ENCODE data around the gene DCANP1.
"Not testable (repeated sequence)": the region's sequence is repeated elsewhere in the genome, so short reads cannot be mapped to it uniquely, and the experiment has no call there.

Gene DCANP1

DNA sequence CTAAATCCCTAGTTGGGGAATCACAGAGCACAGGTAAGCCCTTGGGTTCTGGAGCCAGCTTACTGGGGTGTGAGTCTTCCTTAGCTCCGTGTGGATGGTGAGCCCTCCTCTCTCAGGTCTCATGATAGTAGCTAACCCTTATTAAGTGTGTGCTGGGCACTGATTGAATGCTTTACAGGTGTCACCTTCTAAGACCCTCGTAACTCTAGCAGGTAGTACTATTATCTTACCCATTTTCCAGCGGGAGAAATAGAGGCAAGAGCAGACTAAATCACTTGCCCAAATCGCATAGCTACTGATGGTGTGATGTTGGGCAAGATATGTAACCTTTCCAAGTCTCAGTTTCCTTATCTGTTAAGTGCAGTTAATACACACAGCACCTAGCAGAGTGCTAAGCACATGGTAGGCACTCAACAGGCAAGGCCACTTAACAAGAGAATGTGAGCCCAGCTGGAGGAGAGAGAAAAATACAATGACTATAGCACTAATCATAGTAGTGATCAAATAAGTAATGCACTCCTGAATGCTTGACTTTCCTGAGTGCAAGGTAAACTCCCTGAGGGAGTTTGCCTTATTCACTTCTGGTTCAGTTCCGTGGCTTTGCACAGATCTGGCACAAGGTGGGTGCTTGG, at the start of gene DCANP1:
DCANP1 (minus strand) TSS at position 51 of the 632 bp plus-strand sequence. CDS start 240 bp downstream, outside the sequence.
- DNase-seq, result no peak

GRCh38 chr5:135495531-135495930, 48.4 kb upstream of the DCANP1 start:
- DNase-seq, result not testable (repeated sequence)

DNA sequence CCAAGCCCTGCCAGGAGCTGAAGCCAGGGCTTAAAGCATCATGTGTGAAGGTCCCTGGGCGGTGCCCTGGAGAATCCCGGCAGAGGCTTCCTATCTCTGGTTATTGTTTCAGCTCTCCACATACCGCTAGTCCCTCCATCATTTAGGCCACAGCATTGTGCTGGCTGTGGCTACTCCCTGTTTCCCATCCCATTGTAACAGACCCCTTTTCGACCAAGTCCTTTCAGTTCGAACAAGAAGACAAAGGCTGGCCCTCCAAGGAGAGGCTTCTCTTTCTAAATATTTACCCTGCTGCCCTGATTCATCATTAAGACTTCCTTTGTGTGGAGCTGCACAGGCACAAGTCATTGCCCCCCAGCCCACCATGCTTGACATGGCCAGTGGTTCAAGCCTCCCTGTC, 47.0 kb upstream of the DCANP1 start:
- no peak for DNase-seq

DNA sequence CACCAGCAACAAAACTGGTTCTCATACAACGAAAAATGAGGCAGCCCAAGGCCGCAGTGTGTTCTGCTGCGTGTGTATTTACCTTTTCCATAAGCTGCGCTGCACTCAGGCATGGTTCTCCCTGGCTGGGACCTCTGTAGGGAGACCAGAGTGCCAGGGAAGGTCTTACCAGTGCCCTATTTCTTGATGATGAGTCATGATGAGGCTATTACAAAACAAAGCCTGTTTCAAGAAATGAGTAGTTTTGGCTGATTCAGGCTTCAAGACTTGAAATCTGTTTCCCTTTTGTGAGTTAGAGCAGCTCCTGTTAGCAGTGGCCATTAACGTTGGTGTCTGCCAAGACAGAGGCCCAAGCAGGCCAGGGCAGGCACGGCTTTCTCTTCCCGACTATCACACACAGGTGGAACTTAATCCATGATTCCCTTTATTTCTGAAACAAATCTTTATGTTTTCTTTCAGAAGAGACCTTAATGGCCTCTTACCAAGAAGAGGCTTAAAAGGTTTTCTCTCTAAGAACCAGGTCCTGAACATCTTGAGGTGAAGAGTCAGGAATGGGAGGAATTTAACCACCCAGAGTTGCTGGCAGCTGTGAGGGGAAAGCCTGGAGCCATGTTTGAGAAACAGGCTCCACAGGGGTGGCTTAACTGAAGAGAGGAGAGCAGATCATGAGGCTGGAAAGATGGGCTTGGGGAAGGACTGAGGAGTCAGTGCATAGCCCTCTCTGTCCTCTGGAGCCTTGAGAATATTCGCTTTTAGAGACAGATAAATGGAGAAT, 46.4 kb upstream of the DCANP1 start:
- DNase-seq, result peak; percentile 78

GRCh38 chr5:135492319-135492626, 45.1 kb upstream of the DCANP1 start:
- DNase-seq, result no peak

GRCh38 chr5:135491552-135492318, 44.6 kb upstream of the DCANP1 start:
- no peak for DNase-seq

- DNase-seq, result no peak
Measured at GRCh38 chr5:135491038-135491551, 43.9 kb upstream of the DCANP1 start.

DNA sequence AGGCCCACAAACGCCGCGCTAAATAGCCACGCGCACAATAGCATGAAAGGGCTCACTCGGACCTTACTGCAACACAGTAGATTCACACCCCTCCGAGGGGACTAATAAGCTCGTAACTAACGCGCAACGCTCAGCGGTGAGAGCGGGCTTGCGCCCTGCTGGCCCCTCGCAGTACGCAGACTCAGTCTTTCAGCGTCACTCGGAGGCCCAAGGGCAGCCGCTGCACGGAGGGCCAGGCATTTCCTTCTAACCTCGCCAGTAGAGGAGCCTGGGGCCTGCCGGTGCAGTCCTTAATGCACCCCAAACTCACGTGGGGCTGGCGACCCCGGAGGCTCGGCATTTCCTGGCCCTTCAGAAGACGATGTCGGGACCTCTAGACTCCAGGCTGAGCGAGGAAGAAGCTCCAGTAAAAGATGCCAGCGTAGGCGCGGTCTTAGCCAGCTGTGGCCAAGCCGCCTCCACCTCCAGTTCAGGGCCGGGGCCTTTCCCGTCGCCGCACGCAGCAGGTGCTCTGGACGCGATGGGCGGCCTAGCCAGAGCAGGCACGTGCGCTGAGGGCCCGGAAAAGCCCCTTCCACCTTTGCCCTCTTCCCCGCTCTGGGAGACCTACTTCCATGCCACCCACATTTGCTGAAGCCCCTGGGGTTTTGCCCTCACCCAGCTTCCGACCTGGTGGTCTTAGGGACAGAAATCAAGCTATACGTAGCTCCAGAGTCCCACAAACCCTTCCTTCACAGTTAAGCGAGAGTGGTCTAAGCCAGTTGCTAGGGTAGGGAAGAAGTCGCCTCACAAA, 43.3 kb upstream of the DCANP1 start:
- DNase-seq, result no peak

GRCh38 chr5:135489466-135490244, 42.5 kb upstream of the DCANP1 start:
- no peak for DNase-seq

DNA sequence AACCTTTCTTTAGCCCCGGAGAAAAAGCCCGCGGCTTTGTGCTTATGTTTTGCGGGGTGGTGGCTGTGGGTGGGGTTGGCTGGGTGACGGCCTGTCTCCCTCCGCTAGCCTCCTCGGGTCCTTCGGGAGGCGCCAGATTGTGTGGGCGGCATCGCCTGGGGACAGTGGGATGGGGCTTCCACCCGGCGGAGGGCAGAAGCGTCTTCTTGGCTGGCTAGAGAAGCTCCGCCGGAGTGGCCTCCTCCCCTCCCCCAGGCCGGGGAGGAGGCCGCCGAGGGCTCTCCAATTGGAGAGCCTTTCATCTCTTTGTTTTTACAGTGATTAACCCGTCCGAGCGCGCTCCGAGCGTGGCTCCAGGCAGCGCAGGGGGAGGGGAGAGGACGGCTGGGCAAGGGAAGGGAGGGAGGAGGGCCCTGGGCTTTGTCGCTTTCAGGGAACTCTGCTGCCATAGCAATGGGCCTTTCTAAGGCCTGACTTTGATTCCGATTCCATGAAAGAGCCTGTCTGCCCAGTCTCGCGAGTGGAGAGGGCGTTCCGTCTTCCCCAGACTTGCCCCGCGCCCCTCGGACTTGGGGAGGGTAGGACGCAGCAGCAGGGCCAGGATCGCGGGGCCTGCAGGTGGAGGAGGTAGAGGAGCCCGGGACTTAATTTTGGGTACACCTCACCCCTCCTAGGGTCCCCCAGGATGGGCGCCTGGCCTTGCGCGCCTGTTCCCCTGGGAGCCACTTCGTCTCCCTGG, 41.7 kb upstream of the DCANP1 start:
- DNase-seq, result peak; percentile 67

DNA sequence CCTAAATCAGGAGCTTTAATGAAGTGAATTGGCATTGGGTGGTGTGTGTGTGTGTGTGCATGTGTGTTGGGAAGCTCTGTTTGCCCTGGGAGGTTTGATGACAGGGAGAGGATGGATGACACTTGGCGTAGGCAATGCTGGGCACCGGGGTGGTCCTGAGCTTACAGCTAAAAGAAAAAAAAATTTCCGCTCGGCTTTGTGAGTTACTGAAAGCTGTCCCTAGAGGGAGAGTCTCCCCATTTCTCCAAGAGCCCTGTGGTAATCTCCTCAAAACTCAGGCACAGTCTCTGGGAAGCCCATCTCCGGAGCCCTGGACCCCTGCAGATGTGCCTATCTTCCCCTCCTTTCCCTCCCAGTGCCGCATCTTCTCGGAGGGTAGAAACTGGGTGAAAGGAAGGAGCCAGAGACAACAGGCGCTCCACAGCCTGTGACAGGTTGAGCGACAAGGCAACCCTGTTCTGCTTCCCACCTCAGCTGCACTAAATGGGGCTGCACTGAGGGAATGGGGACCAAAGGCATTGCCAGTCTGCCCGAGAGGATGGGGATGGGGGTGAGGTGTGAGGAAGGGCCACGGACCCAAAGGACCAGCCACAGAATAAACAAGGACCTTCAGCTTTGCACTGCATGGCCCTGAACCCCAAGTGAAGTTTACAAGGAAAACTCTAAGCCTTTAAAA, 40.8 kb upstream of the DCANP1 start:
- DNase-seq, result no peak

DNA sequence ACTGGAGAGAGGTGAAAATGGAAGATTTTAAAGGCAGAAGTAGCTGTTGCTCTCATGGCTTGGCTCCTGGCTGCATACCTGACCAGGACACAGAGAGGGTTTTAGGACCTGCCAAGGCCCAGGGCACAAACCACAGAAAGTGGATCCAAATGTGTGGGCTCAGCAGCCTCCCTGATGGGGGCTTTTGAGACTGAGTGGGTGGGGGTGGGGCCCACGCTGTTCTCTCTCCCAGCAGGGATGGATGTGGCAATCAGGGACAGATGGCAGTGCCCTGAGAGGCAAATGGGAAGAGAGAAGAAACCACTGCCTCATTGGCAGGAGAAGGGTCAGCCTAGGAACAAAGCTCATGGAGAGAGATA, 39.9 kb upstream of the DCANP1 start:
- DNase-seq, result no peak

DNA sequence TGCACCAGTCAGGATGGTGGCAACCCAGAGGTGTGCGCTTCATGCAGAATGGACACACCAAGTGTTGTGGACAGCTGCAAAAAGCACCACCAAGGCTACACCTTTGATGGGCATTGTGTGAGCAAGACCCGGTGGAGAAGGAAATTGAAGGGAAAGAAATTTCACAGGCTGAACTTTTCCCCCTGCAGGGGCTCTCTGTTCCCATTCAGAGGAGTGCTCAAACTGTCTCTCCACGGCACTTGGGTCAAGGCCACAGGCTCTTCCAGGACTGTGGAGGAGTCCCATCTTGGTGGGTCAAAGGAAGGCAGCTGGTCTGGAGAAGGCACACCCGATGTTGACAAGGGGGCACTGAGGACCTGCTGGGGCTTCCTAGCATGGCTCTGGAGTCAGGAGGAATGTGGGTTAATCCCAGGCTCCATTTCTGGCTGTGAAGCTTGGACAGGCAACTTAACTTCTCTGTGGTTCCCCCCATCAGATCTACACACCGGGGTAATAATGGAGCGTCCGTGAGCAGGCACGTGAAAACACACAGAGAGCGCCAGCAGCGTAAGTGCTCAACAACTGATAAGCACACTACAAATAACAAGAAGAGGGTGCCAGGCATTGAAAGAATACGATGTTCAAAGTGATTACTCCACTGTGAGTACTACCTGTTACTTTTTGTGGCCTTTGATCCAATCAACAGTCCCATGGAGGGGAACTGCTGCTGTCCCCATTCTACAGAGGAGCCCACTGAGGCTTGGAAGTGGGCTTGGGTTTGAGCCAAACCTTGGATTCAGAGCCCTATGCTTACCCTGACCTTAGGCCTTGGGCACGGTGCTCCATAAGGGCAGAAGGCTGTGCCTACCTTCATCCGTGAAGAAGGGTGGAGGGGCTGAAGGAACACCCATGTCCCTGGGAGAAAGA, 39.2 kb upstream of the DCANP1 start:
- DNase-seq, result no peak

DNA sequence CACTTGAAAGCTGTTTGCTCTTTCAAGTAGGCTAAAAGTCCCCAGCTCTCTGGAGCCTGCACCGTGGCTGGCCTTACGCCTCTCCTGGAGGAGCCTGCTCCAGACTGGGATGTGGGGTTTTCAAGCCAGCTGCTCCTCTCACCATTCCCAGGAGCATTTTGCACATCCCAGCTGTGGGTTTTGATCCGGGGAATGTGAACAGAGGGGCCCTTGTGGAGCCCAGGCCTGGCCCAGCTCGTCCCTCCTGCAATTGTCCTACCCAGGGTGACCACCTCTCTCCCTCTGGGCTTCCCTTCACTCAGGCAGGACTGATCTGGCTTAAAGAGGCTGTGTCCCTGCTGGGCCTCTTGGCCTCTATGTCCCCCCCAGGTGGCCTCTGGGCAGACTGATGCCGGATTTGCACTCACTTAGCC, 37.5 kb upstream of the DCANP1 start:
- no peak for DNase-seq

GRCh38 chr5:135483254-135483653, 36.1 kb upstream of the DCANP1 start:
- no peak for DNase-seq

DNA sequence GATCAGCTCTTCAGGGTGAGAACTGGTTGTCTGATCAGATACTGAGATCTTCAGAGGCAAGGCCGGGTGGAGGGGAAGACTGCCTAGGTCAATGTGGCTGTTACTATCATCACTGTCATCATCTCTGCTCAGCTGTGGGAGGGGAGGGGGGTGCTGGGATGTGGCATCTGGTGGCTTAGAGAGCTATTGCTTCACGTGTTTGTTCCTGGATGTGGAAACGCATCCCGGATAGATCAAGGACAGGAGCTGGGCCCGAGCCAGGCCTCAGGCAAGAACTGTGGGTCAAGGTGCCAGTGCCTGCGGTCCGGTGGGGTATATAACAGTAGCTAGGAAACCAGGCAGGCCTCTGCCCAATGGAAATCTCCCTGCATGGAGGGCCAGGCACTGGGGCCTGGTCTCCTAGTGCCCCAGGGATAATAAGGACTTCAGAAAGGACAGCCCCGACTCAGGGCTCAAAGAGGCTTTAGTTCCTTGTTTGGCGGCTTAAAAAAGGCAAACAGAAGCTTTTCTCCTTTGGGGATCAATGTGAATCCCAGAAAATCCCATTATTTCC, 35.3 kb upstream of the DCANP1 start:
- no peak for DNase-seq

DNA sequence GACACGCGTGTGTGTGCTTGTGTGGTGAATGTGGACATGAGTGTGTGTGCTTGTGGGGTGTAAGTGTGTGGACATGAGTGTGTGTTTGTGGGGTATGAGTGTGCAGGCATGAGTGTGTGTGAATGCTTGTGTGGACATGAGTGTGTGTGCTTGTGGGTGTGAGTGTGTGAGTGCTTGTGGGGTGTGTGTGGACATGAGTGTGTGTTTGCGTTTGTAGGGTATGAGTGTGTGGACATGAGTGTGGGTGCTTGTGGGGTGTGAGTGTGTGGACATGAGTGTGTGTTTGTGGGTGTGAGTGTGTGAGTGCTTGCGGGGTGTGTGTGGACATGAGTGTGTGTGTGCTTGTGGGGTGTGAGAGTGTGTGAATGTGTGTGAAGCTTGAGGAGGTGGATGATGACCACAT, 34.8 kb upstream of the DCANP1 start:
- DNase-seq, result no peak

DNA sequence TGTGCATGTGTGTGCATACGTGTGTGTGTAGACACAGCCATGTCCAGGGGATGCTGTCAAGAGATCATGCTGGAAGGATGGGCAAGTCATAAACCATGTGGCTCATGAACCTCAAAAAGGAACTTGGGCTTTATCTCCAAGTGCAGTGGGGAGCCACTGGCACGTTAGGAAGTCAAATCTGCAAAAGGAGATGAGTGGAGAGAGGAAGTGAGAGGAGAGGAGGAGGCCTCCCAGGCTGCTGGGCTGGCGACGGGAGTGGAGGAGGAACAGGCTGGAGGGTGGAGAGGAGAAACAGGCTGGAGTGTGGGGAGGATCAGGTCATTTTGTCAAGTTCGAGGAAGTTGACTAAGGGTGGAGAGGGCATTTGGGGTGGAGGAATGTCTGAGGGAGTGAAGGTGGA, 34.2 kb upstream of the DCANP1 start:
- no peak for DNase-seq

- no peak for DNase-seq
Measured at GRCh38 chr5:135480511-135480910, 33.4 kb upstream of the DCANP1 start.
